ENCODE data around the gene STX16. TPM values are rescaled to one million over a fixed set of nuclear protein-coding genes. Genes with fewer than 3 reads are reported as not detected.
"Not testable (repeated sequence)": the region's sequence is repeated elsewhere in the genome, so short reads cannot be mapped to it uniquely, and the experiment has no call there.

The STX16 gene
- total RNA-seq, 1 experiment from 2014 or later, result 43.7 TPM

DNA sequence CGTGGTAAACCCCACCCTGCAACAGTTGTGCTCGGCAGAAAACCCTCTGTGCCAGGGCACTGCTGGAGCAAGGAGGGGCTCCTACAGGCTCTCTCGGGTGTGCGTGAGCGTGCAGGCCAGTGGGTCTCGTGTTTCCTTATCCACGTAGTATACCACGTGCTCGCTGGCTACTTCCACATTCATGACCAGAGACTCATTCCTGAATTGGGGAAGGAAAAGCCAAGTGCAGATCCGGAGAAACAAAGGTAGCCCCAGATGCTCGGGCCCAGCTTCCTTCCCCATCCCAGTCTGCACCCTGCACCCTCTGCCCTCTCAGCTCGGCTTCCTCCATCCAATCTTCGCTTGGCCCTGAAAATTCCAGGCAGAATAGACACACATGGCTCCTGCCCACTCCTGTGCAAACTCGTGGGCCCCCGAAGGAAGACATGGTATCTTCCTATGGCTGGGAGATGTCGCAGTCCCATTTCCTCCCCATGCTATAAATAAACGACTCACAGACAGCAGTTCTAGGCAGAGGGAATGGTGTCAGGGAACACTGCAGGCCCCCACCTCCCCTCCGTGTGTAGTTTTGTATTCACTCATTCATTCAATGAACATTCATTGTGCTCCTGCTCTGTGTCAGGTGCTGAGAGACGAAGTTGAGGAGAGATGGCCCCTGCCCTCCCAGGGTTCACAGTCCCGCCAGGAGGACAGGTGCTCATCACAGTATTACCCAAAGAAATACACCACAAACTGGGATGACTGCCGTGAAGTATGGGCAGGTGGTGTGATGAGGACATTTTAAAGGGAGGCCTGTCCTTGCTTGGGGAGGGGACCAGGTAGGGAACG is 71.1 kb downstream of the STX16 start:
- in situ Hi-C loops (cut with HindIII; ENCODE audit: low pct_unique_long_range_greater_than_20kb, low sequenced_read_pairs), result no loop called here
- no peak for DNase-seq (ENCODE audit: low read depth)

DNA sequence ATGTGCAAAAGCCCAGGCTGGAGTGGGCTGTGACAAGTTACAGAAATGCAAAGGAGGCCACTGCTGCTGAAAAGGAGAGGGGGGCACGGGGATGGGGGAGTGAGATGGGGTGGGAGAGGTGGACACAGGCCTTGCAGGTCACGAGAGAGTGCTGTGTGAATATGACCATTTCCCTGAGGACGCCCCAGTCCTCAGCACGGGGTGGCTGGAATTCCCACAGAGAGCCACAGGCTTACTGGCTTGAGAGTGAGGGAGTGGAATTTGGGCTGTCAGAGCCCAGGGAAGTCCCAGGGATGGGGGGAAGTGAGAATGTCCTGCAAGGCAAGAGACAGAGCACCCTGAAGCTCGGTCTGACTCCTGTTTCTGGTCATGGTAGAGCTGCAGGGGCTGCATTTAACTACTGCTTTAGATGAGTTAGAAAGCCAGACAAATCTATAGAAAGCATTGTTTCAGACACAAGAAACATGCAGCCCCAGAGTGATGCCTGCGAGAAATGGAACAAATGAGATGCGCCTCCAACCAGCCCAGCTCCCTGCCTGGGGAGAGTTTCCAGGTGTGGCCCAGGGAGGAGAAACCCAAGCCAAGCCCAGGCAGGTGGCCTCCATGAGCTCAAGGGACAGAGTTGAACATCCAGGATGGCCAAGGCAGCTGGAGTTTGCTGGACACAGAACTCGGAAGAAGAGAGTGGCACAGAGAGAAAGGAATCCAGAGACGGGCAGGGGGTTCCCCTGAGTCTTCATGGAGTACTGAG is 72.0 kb downstream of the STX16 start:
- in situ Hi-C loops (cut with HindIII; ENCODE audit: low pct_unique_long_range_greater_than_20kb, low sequenced_read_pairs), result no loop called here

GRCh38 chr20:58723628-58723984 is 72.5 kb downstream of the STX16 start:
- DNase-seq (ENCODE audit: low read depth), result no peak
- in situ Hi-C loops (cut with HindIII; ENCODE audit: low pct_unique_long_range_greater_than_20kb, low sequenced_read_pairs), result no loop called here

More for the DNA sequence above, 72.0 kb downstream of the STX16 start:
- DNase-seq (ENCODE audit: low read depth), result no peak

- DNase-seq (ENCODE audit: low read depth); in situ Hi-C loops (cut with HindIII; ENCODE audit: low pct_unique_long_range_greater_than_20kb, low sequenced_read_pairs): not testable (repeated sequence)
These were observed 75.1 kb downstream of the STX16 start for GRCh38 chr20:58726156-58726555.

Other genes starting within 250 kb of the STX16 start
- gene APCDD1L, start 135.9 kb upstream of the STX16 start, total RNA-seq (2014; rRNA removed; shearing (Covaris generic); ENCODE audit: low replicate concordance), result not detected in 2 replicates
- 56.9 and 71.6 TPM in 2 replicates for gene NPEPL1, start 41.5 kb downstream of the STX16 start, total RNA-seq (2014; rRNA removed; shearing (Covaris generic); ENCODE audit: low replicate concordance)
- gene GNAS-AS1, start 199.6 kb downstream of the STX16 start, total RNA-seq (2014; rRNA removed; shearing (Covaris generic); ENCODE audit: low replicate concordance), result 3.1 and 5.2 TPM in 2 replicates
- 471 and 541 TPM in 2 replicates for gene GNAS, start 201.4 kb downstream of the STX16 start, total RNA-seq (2014; rRNA removed; shearing (Covaris generic); ENCODE audit: low replicate concordance)

Measured in Caki2 (cell line).